Measurements from ENCODE around the gene MKLN1.

DNA sequence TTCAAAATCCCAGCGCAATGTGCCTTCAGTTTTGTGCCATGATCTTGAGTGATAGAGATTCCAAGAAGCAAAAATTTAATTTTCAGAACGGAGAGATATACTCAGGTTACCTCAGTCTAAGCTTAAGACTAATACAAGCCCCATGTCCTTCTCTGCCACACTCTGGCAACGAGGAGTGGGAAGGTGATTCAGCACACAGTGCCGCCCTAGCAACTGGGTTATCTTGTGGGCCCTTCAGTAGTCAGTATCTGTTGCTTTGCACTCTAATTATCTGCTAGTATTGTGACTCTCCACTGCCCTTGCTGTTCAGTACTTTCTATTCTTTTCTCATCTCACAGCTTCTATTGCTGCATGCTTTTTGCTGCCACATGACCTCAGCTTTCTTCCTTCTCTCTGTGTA, 39.2 kb upstream of the MKLN1 start:
- TF ChIP-seq CTCF (IDR thresholded peaks at IDR 0.05) (no peak), POLR2A (IDR thresholded peaks at IDR 0.05) (no peak)
